ENCODE results near the gene GRHL1.

Gene GRHL1

GRCh38 chr2:9995059-9995458 is 43.6 kb downstream of the GRHL1 start:
- Histone ChIP-seq H3K4ac (ENCODE audit: low read depth, low read length) (no peak overlapping the region), H2BK120ac (ENCODE audit: insufficient read depth, low read length, poor library complexity) (no peak overlapping the region), H3K23ac (ENCODE audit: low read length) (no peak overlapping the region), H3K9me3 (ENCODE audit: insufficient read depth, low read depth, low read length) (no peaks in the 10 kb centered on the region), H3K4me1 (ENCODE audit: control insufficient read depth in 1 of 2, insufficient read depth in 2 of 2, low read length in 2 of 2) (no peaks in the 10 kb centered on the region), H3K27ac (ENCODE audit: low read depth, low read length) (no peak overlapping the region), H3K14ac (ENCODE audit: low read length) (no peak overlapping the region), H4K12ac (ENCODE audit: low read depth, low read length) (no peak overlapping the region), H2AFZ (ENCODE audit: insufficient read depth, low read length, poor library complexity) (no peak overlapping the region), H3K79me2 (ENCODE audit: control insufficient read depth, insufficient read depth, low read length, poor library complexity) (no peaks in the 10 kb centered on the region), H3K4me2 (ENCODE audit: low read length) (no peak overlapping the region), H2BK12ac (ENCODE audit: low read length) (no peak overlapping the region), H4K91ac (ENCODE audit: low read depth, low read length) (no peak overlapping the region), H3K4me3 (ENCODE audit: low read depth, low read length) (no peak overlapping the region), H4K8ac (ENCODE audit: low read depth, low read length) (no peak overlapping the region), H2AK5ac (ENCODE audit: low read length) (no peak overlapping the region), H3K36me3 (ENCODE audit: control insufficient read depth in 1 of 2, insufficient read depth in 2 of 2, low read length in 2 of 2) (peaks cover 40 to 57% of the 10 kb centered on the region in 2 experiments), H3K27me3 (ENCODE audit: insufficient read depth, low read length) (no peaks in the 10 kb centered on the region), H2BK5ac (ENCODE audit: low read depth, low read length, poor library complexity) (no peak overlapping the region), H3K9ac (ENCODE audit: low read length) (no peak overlapping the region), H3K18ac (ENCODE audit: low read length) (no peak overlapping the region), H3K79me1 (ENCODE audit: low read length) (no peaks in the 10 kb centered on the region)
- no peak for DNase-seq
- no CpG with 5 or more reads among the region's 5 CpGs for WGBS (ENCODE audit: extremely low coverage, insufficient coverage, insufficient read length)

DNA sequence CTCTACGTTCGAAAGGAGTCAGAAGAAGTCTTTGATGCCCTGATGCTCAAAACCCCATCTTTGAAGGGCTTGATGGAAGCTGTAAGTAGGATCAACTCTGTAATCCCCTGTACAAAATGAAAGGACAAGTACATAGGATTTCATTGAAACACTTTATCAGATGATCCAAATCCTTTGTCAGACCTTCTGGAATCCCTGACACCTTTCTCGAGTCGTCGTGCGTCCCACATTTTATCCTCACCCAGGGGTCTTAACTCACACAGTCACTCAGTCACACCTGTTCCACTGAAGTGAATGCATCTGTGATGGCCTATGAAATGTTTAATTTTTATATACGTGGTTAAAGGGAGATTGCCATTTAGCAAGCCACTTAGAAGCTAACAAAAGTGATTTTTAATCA is 44.8 kb downstream of the GRHL1 start:
- Histone ChIP-seq H2BK12ac (ENCODE audit: low read length) (no peak overlapping the region), H4K91ac (ENCODE audit: low read depth, low read length) (no peak overlapping the region)

GRCh38 chr2:9997936-9998335 is 46.4 kb downstream of the GRHL1 start:
- no peak overlapping the region for H4K91ac ChIP-seq (ENCODE audit: low read depth, low read length)
- no peak overlapping the region for H4K12ac ChIP-seq (ENCODE audit: low read depth, low read length)
- no peak overlapping the region for H3K14ac ChIP-seq (ENCODE audit: low read length)
- no peak overlapping the region for H2BK5ac ChIP-seq (ENCODE audit: low read depth, low read length, poor library complexity)
- H3K79me1 ChIP-seq (ENCODE audit: low read length): no peaks in the 10 kb centered on the region
- H2AK5ac ChIP-seq (ENCODE audit: low read length): no peak overlapping the region
- H4K8ac ChIP-seq (ENCODE audit: low read depth, low read length): no peak overlapping the region
- H3K4me1 ChIP-seq (ENCODE audit: control insufficient read depth in 1 of 2, insufficient read depth in 2 of 2, low read length in 2 of 2): no peaks in the 10 kb centered on the region
- H2BK12ac ChIP-seq (ENCODE audit: low read length): no peak overlapping the region
- no peak for DNase-seq
- no peak overlapping the region for H2AFZ ChIP-seq (ENCODE audit: insufficient read depth, low read length, poor library complexity)
- H3K9ac ChIP-seq (ENCODE audit: low read length): no peak overlapping the region
- no peaks in the 10 kb centered on the region for H3K9me3 ChIP-seq (ENCODE audit: insufficient read depth, low read depth, low read length)
- H3K4me2 ChIP-seq (ENCODE audit: low read length): no peak overlapping the region
- no peak overlapping the region for H3K23ac ChIP-seq (ENCODE audit: low read length)
- peaks cover 43 to 53% of the 10 kb centered on the region in 2 experiments for H3K36me3 ChIP-seq (ENCODE audit: control insufficient read depth in 1 of 2, insufficient read depth in 2 of 2, low read length in 2 of 2)
- no peak overlapping the region for H3K27ac ChIP-seq (ENCODE audit: low read depth, low read length)
- H3K79me2 ChIP-seq (ENCODE audit: control insufficient read depth, insufficient read depth, low read length, poor library complexity): no peaks in the 10 kb centered on the region
- WGBS (ENCODE audit: extremely low coverage, insufficient coverage, insufficient read length): no CpG with 5 or more reads among the region's 7 CpGs
- no peak overlapping the region for H3K4me3 ChIP-seq (ENCODE audit: low read depth, low read length)
- H2BK120ac ChIP-seq (ENCODE audit: insufficient read depth, low read length, poor library complexity): no peak overlapping the region
- no peak overlapping the region for H3K18ac ChIP-seq (ENCODE audit: low read length)
- H3K27me3 ChIP-seq (ENCODE audit: insufficient read depth, low read length): no peaks in the 10 kb centered on the region
- H3K4ac ChIP-seq (ENCODE audit: low read depth, low read length): no peak overlapping the region

More for the DNA sequence above, 44.8 kb downstream of the GRHL1 start:
- H3K79me1 ChIP-seq (ENCODE audit: low read length): no peaks in the 10 kb centered on the region
- no peak overlapping the region for H3K4me2 ChIP-seq (ENCODE audit: low read length)
- H2BK5ac ChIP-seq (ENCODE audit: low read depth, low read length, poor library complexity): no peak overlapping the region
- H2BK120ac ChIP-seq (ENCODE audit: insufficient read depth, low read length, poor library complexity): no peak overlapping the region
- H3K4ac ChIP-seq (ENCODE audit: low read depth, low read length): no peak overlapping the region
- H3K9ac ChIP-seq (ENCODE audit: low read length): no peak overlapping the region
- no peaks in the 10 kb centered on the region for H3K9me3 ChIP-seq (ENCODE audit: insufficient read depth, low read depth, low read length)
- H2AK5ac ChIP-seq (ENCODE audit: low read length): no peak overlapping the region
- no peak overlapping the region for H2AFZ ChIP-seq (ENCODE audit: insufficient read depth, low read length, poor library complexity)
- DNase-seq: no peak
- no peak overlapping the region for H3K23ac ChIP-seq (ENCODE audit: low read length)
- no peak overlapping the region for H3K14ac ChIP-seq (ENCODE audit: low read length)
- no CpG with 5 or more reads among the region's 7 CpGs for WGBS (ENCODE audit: extremely low coverage, insufficient coverage, insufficient read length)
- H4K8ac ChIP-seq (ENCODE audit: low read depth, low read length): no peak overlapping the region
- H3K4me3 ChIP-seq (ENCODE audit: low read depth, low read length): no peak overlapping the region
- H3K27ac ChIP-seq (ENCODE audit: low read depth, low read length): no peak overlapping the region
- H3K79me2 ChIP-seq (ENCODE audit: control insufficient read depth, insufficient read depth, low read length, poor library complexity): no peaks in the 10 kb centered on the region
- H3K36me3 ChIP-seq (ENCODE audit: control insufficient read depth in 1 of 2, insufficient read depth in 2 of 2, low read length in 2 of 2): peaks cover 43 to 58% of the 10 kb centered on the region in 2 experiments
- no peak overlapping the region for H3K18ac ChIP-seq (ENCODE audit: low read length)
- no peak overlapping the region for H4K12ac ChIP-seq (ENCODE audit: low read depth, low read length)
- no peaks in the 10 kb centered on the region for H3K4me1 ChIP-seq (ENCODE audit: control insufficient read depth in 1 of 2, insufficient read depth in 2 of 2, low read length in 2 of 2)
- no peaks in the 10 kb centered on the region for H3K27me3 ChIP-seq (ENCODE audit: insufficient read depth, low read length)

DNA sequence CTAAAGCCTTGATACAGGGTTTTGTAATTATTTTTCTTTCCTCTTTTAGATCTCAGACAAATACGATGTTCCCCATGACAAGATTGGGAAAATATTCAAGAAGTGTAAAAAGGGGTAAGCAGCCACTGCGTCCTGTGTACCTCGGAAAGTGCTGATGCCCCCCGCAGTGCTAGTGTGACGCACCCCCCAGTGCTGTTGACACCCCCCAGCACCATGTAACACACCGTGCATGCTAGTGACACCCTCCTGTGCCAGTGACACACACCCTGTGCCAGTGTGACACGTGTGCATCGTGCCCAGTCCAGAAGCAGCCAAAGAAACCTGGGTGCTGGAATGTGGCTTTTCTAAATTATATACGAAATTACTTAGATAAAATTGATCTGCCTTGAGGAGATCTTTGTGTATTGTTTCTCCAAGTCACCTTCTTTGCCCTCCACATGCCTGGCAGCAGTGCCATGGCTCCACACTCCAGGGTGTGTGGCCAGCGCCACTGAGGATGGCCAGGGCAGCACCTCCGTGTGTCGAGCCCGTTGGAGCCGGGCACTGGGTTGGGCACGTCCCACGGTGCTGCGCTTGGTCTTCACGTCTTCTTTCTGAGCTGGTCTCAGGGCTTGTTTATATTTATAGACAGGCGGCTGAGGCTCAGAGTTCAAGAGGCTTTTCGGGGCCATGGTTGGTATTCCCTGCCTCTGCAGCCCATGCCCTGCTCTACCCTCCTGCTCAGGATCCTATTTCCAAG is 47.6 kb downstream of the GRHL1 start:
- WGBS (ENCODE audit: extremely low coverage, insufficient coverage, insufficient read length): no CpG with 5 or more reads among the region's 20 CpGs
- Histone ChIP-seq H2BK120ac (ENCODE audit: insufficient read depth, low read length, poor library complexity) (no peak overlapping the region), H3K4me3 (ENCODE audit: low read depth, low read length) (no peak overlapping the region), H2AK5ac (ENCODE audit: low read length) (no peak overlapping the region), H3K79me1 (ENCODE audit: low read length) (no peaks in the 10 kb centered on the region), H2AFZ (ENCODE audit: insufficient read depth, low read length, poor library complexity) (no peak overlapping the region), H3K18ac (ENCODE audit: low read length) (no peak overlapping the region), H3K27ac (ENCODE audit: low read depth, low read length) (no peak overlapping the region), H4K12ac (ENCODE audit: low read depth, low read length) (no peak overlapping the region), H4K91ac (ENCODE audit: low read depth, low read length) (no peak overlapping the region), H4K8ac (ENCODE audit: low read depth, low read length) (no peak overlapping the region), H2BK12ac (ENCODE audit: low read length) (no peak overlapping the region), H3K14ac (ENCODE audit: low read length) (no peak overlapping the region), H3K9ac (ENCODE audit: low read length) (no peak overlapping the region), H3K9me3 (ENCODE audit: insufficient read depth, low read depth, low read length) (no peaks in the 10 kb centered on the region), H3K27me3 (ENCODE audit: insufficient read depth, low read length) (no peaks in the 10 kb centered on the region), H3K4me1 (ENCODE audit: control insufficient read depth in 1 of 2, insufficient read depth in 2 of 2, low read length in 2 of 2) (no peaks in the 10 kb centered on the region), H3K36me3 (ENCODE audit: control insufficient read depth in 1 of 2, insufficient read depth in 2 of 2, low read length in 2 of 2) (peaks cover 45 to 59% of the 10 kb centered on the region in 2 experiments), H3K23ac (ENCODE audit: low read length) (no peak overlapping the region), H3K4ac (ENCODE audit: low read depth, low read length) (no peak overlapping the region), H3K79me2 (ENCODE audit: control insufficient read depth, insufficient read depth, low read length, poor library complexity) (no peaks in the 10 kb centered on the region), H3K4me2 (ENCODE audit: low read length) (no peak overlapping the region), H2BK5ac (ENCODE audit: low read depth, low read length, poor library complexity) (no peak overlapping the region)
- DNase-seq: no peak

Measured in trophoblast cell (in vitro differentiated cells and primary cell).